SH-SY5Y (cell line): Measurements from ENCODE around the gene SRM.

ENCODE experiments used
- GATA2 ChIP-seq: IDR thresholded peaks from 2 replicates; pipeline ENCODE4 v1.6.1; 2011; ENCODE audit warnings: mild to moderate bottlenecking, low read depth, low read length
- GATA3 ChIP-seq: IDR thresholded peaks from 2 replicates; pipeline ENCODE4 v1.6.1; 2011; ENCODE audit warnings: low read depth, mild to moderate bottlenecking, low read length, moderate library complexity

SRM gene

GRCh38 chr1:11037740-11038182 is 22.1 kb downstream of the SRM start:
- no peak for TF ChIP-seq GATA3
- TF ChIP-seq GATA2: no peak

DNA sequence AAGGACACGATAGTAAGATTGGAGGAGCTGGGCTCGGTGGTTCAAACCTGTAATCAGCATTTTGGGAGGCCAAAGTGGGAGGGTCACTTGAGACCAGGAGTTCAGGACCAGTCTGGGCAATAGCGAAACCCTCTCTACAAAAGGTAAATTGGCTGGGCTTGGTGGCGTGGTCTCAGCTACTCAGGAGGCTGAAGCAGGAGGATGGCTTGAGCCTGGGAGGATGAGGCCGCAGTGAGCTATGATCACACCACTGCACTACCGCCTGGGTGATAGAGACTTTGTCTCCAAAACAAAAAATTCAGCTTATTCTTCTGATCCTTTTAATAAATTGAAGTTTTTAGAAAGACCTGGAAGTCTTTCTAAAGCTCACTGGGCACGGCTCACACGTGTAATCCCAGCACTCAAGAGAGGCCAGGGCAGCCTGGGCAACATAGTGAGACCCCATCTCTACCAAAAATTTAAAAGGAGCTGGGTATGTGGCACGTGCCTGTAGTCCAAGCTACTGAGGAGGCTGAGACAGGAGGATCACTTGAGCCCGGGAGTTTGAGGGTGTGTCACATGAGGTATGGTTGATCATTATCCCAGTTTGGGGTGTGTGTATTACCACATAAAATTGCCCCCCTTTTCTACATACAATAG is 28.1 kb downstream of the SRM start:
- TF ChIP-seq GATA2 (no peak), GATA3 (no peak)

GRCh38 chr1:11030865-11031264 is 29.0 kb downstream of the SRM start:
- TF ChIP-seq GATA2 (no peak), GATA3 (no peak)

GRCh38 chr1:11028018-11028417 is 31.8 kb downstream of the SRM start:
- TF ChIP-seq GATA3 (no peak), GATA2 (no peak)

DNA sequence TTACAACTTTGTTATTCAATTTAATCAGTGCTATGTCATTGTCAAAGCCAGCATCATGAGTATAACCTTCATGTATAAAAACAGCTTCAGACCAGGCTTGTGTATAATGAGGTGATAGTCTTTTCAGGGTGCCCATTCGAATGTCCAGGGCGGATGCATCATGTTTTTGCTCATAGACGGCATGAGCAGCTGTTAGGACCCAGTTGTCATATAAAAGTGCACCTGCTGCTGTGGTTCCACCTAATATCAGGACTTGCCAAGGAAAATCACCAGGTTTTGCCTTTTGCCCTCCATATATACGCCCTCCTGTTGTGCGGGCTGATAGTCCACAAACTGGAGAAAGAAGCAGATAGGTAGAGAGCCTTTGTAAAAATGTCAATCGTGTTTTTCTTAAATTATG is 32.5 kb downstream of the SRM start:
- TF ChIP-seq GATA2: no peak
- TF ChIP-seq GATA3: no peak

- TF ChIP-seq GATA2: no peak
- no peak for TF ChIP-seq GATA3
Observed at GRCh38 chr1:11026903-11027302, 32.9 kb downstream of the SRM start.

DNA sequence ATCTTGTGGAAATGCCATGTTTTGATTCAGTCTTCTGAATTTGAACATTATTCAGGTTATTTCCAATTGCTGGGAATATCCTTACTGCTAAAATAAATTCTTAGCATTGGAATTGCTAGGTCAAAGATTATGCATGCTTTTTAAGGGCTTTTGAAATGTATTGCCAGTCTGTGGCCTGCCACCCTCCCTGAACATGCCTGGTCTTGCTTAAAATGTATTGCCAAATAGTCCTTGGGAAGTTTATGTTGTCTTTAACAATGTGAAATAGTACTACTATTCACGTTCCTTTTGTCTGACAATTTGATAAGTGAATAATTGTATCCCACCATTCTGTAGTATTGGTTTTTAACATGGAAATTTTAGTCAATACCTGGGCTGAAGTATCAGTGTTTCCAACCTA is 33.8 kb downstream of the SRM start:
- TF ChIP-seq GATA3 (no peak), GATA2 (no peak)

GRCh38 chr1:11025618-11026017 is 34.2 kb downstream of the SRM start:
- TF ChIP-seq GATA3: no peak
- no peak for TF ChIP-seq GATA2

- TF ChIP-seq GATA2: no peak
- no peak for TF ChIP-seq GATA3
Observed at GRCh38 chr1:11024874-11025203, 35.0 kb downstream of the SRM start.

- TF ChIP-seq GATA3 (no peak), GATA2 (no peak)
Observed at GRCh38 chr1:11024154-11024873, 35.5 kb downstream of the SRM start.

DNA sequence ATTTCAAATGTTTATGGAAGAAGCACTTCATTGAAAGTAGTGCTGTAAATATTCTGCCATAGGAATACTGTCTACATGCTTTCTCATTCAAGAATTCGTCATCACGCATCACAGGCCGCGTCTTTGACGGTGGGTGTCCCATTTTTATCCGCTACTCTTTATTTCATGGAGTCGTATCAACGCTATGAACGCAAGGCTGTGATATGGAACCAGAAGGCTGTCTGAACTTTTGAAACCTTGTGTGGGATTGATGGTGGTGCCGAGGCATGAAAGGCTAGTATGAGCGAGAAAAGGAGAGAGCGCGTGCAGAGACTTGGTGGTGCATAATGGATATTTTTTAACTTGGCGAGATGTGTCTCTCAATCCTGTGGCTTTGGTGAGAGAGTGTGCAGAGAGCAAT is 36.6 kb downstream of the SRM start:
- TF ChIP-seq GATA2: no peak
- no peak for TF ChIP-seq GATA3

DNA sequence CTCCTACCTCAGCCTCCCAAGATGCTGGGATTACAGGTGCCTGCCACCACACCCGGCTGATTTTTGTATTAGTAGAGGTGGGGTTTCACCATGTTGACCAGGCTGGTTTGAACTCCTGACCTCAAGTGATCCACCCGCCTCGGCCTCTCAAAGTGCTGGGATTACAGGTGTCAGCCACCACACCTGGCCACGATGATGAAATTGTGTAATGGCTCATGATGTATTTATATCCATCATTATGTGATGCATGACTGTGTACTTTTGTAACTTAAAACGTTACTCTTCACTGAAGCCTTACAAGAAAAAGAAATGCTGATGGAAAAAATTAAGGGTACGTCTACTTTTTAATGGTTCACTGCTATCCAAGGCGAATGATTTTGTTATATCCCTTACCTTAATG is 39.8 kb downstream of the SRM start:
- TF ChIP-seq GATA3 (no peak), GATA2 (no peak)

DNA sequence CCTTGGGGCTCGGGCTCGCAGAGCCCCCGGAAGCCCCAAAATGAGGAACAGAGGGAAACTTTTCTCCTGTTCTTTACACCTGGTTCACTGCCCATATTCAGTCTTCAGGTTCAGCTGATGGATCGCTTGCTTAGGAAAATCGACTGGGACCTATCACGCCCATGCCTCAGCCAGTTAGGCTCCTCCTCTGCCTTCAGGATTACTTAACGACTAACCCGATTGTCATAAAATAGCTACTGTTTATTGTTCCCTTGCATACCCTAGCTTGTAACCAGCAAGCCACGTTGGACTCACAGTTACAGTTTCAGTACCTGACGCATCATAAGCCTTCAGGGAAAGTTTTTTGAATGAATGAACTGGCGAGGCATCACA is 46.7 kb downstream of the SRM start:
- TF ChIP-seq GATA2 (no peak), GATA3 (no peak)

- TF ChIP-seq GATA3 (no peak), GATA2 (no peak)
Observed at GRCh38 chr1:11012260-11013159, 47.3 kb downstream of the SRM start, which contains the start of gene TARDBP. Gene TARDBP (plus strand): TSS chr1:11012654. CDS start chr1:11013728, 1,074 bp downstream.
